GM23338 (cell line): ENCODE data around the gene KRT6A. TPM values are rescaled to one million over a fixed set of nuclear protein-coding genes. Genes with fewer than 3 reads are reported as not detected.

ENCODE experiments used
- ATAC-seq: fragments of 200-7000 bp; cut with Tn5 transposase; 3 replicates; pipeline ENCODE4 v1.9.1; 2020
- DNase-seq: peaks from one replicate; pipeline ENCODE4 v3.0.0-alpha.2; 2015; ENCODE audit warnings: low spot score
- H2AFZ ChIP-seq: fragments of 200-600 bp; sonication (generic); 2 replicates; pipeline ENCODE4 v1.8.0; 2016; ENCODE audit warnings: antibody characterized with exemption, mild to moderate bottlenecking, moderate library complexity
- H3F3A ChIP-seq: fragments of 200-600 bp; sonication (generic); replicated peaks from 2 replicates; pipeline ENCODE4 v1.8.0; 2017; ENCODE audit warnings: antibody characterized with exemption, mixed run types, low read depth
- H3K27ac ChIP-seq: fragments of 200-600 bp; sonication (generic); 2 replicates; pipeline ENCODE4 v1.6.1; 2016; ENCODE audit warnings: low read depth
- H3K27me3 ChIP-seq: fragments of 200-600 bp; sonication (generic); 2 replicates; pipeline ENCODE4 v1.8.0; 2016; ENCODE audit warnings: mild to moderate bottlenecking, mixed run types, moderate library complexity; ENCODE audit not compliant: insufficient read depth
- H3K36me3 ChIP-seq: fragments of 200-600 bp; sonication (generic); 2 replicates; pipeline ENCODE4 v1.8.0; 2016; ENCODE audit warnings: mild to moderate bottlenecking; ENCODE audit not compliant: insufficient read depth
- H3K4me1 ChIP-seq: fragments of 200-600 bp; sonication (generic); 2 replicates; pipeline ENCODE4 v1.8.0; 2016; ENCODE audit warnings: mild to moderate bottlenecking, moderate library complexity; ENCODE audit not compliant: insufficient read depth
- H3K4me2 ChIP-seq: fragments of 200-600 bp; sonication (generic); 2 replicates; pipeline ENCODE4 v1.7.1; 2017; ENCODE audit warnings: mixed run types
- H3K4me3 ChIP-seq: fragments of 200-600 bp; sonication (generic); 2 replicates; pipeline ENCODE4 v1.6.1; 2016; ENCODE audit warnings: mixed run types
- H3K79me2 ChIP-seq: fragments of 200-600 bp; sonication (generic); replicated peaks from 2 replicates; pipeline ENCODE4 v1.8.0; 2017; ENCODE audit warnings: mild to moderate bottlenecking; ENCODE audit not compliant: insufficient read depth
- H3K9me2 ChIP-seq: fragments of 200-600 bp; sonication (generic); 2 replicates; pipeline ENCODE4 v1.8.0; 2017; ENCODE audit not compliant: insufficient read depth
- H4K20me1 ChIP-seq: fragments of 200-600 bp; sonication (generic); replicated peaks from 2 replicates; pipeline ENCODE4 v1.8.0; 2017; ENCODE audit warnings: mild to moderate bottlenecking; ENCODE audit not compliant: insufficient read depth
- H3K27ac Mint-ChIP-seq: 2 replicates; pipeline ENCODE4 v1.8.0; 2020; ENCODE audit warnings: inconsistent platforms, mild to moderate bottlenecking, moderate library complexity, mixed read lengths
- H3K27me3 Mint-ChIP-seq: 3 replicates; pipeline ENCODE4 v1.8.0; 2022; ENCODE audit warnings: low read depth, mild to moderate bottlenecking, moderate library complexity, mixed read lengths, inconsistent platforms; ENCODE audit not compliant: insufficient read depth, poor library complexity
- H3K36me3 Mint-ChIP-seq: 3 replicates; pipeline ENCODE4 v1.8.0; 2021; ENCODE audit warnings: low read depth, mild to moderate bottlenecking, inconsistent platforms, moderate library complexity, mixed read lengths
- H3K4me1 Mint-ChIP-seq: 3 replicates; pipeline ENCODE4 v1.8.0; 2020; ENCODE audit warnings: mild to moderate bottlenecking, inconsistent platforms, mixed read lengths
- H3K4me3 Mint-ChIP-seq: 3 replicates; pipeline ENCODE4 v1.8.0; 2021; ENCODE audit warnings: moderate library complexity, mild to moderate bottlenecking, inconsistent platforms, mixed read lengths
- H3K9me3 Mint-ChIP-seq: 3 replicates; pipeline ENCODE4 v1.8.0; 2020; ENCODE audit warnings: moderate library complexity, mild to moderate bottlenecking, inconsistent platforms, mixed read lengths
- EZH2phosphoT487 ChIP-seq: fragments of 200-600 bp; sonication (generic); IDR thresholded peaks from one replicate; pipeline ENCODE4 v1.8.1; 2018; ENCODE audit warnings: antibody characterized with exemption; ENCODE audit not compliant: unreplicated experiment
- JUNB ChIP-seq: IDR thresholded peaks from one replicate; pipeline ENCODE4 v1.6.1; 2016; ENCODE audit warnings: antibody characterized with exemption; ENCODE audit not compliant: unreplicated experiment
- NANOG ChIP-seq: IDR thresholded peaks from 2 replicates; pipeline ENCODE4 v1.6.1; 2016; ENCODE audit warnings: antibody characterized with exemption, borderline replicate concordance
- POLR2AphosphoS5 ChIP-seq: IDR thresholded peaks from 2 replicates; pipeline ENCODE4 v1.6.1; 2016; ENCODE audit warnings: antibody characterized with exemption, low read depth
- STAT1 ChIP-seq: IDR thresholded peaks from one replicate; pipeline ENCODE4 v1.6.1; 2016; ENCODE audit warnings: antibody characterized with exemption; ENCODE audit not compliant: unreplicated experiment
- ZNF114 ChIP-seq: fragments of 250-450 bp; sonication (Bioruptor Pico); IDR thresholded peaks from 2 replicates; pipeline ENCODE4 v1.5.0; 2020; ENCODE audit warnings: mild to moderate bottlenecking, moderate library complexity
- ZNF331 ChIP-seq: fragments of 250-450 bp; sonication (Bioruptor Pico); IDR thresholded peaks from 2 replicates; pipeline ENCODE4 v1.5.0; 2020; ENCODE audit warnings: low read depth, mild to moderate bottlenecking, moderate library complexity
- polyA plus RNA-seq: library from polyadenylated mRNA; unstranded; fragments of >200 nt; fragmentation: Nextera tagmentation; extraction: Ambion mirVana; gene quantifications from 2 replicates; pipeline ENCODE4 v1.2.1, GENCODE V29; 2016
- total RNA-seq: library from RNA; depleted of rRNA; stranded (reverse); fragments of >200 nt; shearing (Covaris generic); gene quantifications from 2 replicates; pipeline ENCODE4 v1.2.3, GENCODE V29; 2014
- TF ChIP-seq, protein P1 (sequence below): IDR thresholded peaks from one replicate; pipeline ENCODE4 v1.6.1; 2018; ENCODE audit warnings: antibody characterized with exemption; ENCODE audit not compliant: unreplicated experiment
- TF ChIP-seq, protein P2 (sequence below), 2 experiments: fragments of 200-600 bp in 1 of 2; sonication (generic) in 1 of 2; conservative IDR thresholded peaks; 2 replicates each; pipeline versions ENCODE4 v1.5.1 to v1.6.1; 2016 to 2017; ENCODE audit warnings: antibody characterized with exemption in 2 of 2, low read depth in 2 of 2, mild to moderate bottlenecking in 2 of 2, moderate library complexity in 1 of 2

The KRT6A gene
- total and polyA plus RNA-seq, 2 experiments from 2014 or later: not detected

DNA sequence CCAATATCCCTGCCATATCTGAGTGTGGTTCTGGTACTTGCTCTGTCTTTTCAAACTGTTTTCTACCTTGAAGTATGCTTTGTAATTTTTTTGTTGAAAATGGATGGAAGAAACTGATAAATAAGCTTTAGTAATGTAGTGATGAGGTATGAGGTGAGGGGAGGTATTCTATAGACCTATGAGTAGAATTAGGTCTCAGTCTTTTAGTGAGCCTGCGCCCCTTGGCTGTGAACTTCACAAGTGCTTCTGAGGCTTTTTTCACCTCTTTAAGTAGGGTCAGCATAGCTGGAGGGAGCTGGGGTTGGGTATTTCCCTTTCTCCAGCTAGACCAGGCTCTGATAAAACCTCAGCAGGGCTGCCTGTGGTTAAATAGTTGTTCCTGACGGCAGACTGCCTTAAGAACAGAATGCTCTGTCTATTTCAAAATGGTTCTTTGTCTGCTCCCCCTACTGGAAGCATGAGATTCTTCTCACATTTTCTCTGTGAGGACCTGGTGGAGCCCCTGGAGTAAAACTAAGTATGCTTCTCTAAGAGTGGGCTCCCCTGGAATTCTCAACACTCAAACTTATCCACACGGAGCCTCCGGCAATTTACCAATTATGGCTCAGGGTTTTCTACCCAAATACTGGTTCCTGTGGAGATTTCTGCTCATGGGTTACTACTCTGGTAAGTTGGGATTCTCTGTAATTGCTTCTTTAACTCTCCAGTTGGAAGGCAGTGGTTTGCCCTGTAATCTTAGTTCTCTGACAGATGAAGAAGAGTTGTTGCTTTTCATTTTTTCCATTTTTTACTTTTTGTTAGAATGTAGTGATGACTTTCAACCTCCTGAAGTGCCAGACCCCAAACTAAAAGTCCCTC, 14.0 kb upstream of the KRT6A start:
- no peak overlapping the region for H3K27ac Mint-ChIP-seq
- no peak overlapping the region for H3K27ac ChIP-seq
- peaks cover 13% of the 10 kb centered on the region for H3K9me3 Mint-ChIP-seq

DNA sequence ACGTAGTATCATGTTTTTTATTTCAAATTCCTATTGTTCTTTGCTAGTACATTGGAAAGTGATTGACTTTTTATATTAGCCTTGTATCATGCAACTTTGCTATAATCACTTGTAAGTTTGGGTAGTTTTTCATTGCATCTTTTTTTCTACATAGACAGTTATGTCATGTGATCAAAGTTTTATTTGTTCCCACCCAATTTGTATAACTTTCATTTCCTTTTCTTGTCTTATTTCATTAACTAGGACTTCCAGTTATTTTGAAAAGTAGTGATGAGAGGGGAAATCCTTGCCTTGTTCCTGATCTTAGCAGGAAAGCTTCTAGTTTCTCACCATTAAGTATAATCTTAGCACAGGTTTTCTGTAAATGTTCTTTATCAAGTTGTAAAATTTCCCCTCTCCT, 9.8 kb upstream of the KRT6A start:
- Histone ChIP-seq H3K27ac (no peak overlapping the region), H3K9me2 (peaks cover 4% of the 10 kb centered on the region; the same call in 1 of the 2 replicates), H3K36me3 (no peaks in the 10 kb centered on the region), H3K4me3 (no peak overlapping the region), H3K4me1 (no peaks in the 10 kb centered on the region), H3K4me2 (no peak overlapping the region), H2AFZ (no peak overlapping the region), H4K20me1 (no peaks in the 10 kb centered on the region), H3K79me2 (no peaks in the 10 kb centered on the region), H3F3A (no peaks in the 10 kb centered on the region), H3K27me3 (no peaks in the 10 kb centered on the region)
- ATAC-seq (no peak), DNase-seq (no peak)
- no peaks in the 10 kb centered on the region for H3K4me1 Mint-ChIP-seq
- H3K27ac Mint-ChIP-seq: no peak overlapping the region
- H3K27me3 Mint-ChIP-seq: peaks cover 5% of the 10 kb centered on the region
- H3K36me3 Mint-ChIP-seq: no peaks in the 10 kb centered on the region
- no peak overlapping the region for H3K4me3 Mint-ChIP-seq
- no peaks in the 10 kb centered on the region for H3K9me3 Mint-ChIP-seq
- TF ChIP-seq STAT1 (no peak), NANOG (no peak), JUNB (no peak), POLR2AphosphoS5 (no peak), ZNF114 (no peak)

More for the DNA sequence above, 14.0 kb upstream of the KRT6A start:
- Mint-ChIP-seq H3K27me3 (no peaks in the 10 kb centered on the region), H3K4me1 (no peaks in the 10 kb centered on the region), H3K4me3 (no peak overlapping the region), H3K36me3 (0 out of 3 replicates have a peak, but pooled peaks cover 7% of the 10 kb centered on the region)
- Histone ChIP-seq H3K9me2 (peaks cover 4% of the 10 kb centered on the region; the same call in 1 of the 2 replicates), H2AFZ (peak overlapping the region; percentile 75; the same call in 1 of the 2 replicates), H3F3A (no peaks in the 10 kb centered on the region), H4K20me1 (no peaks in the 10 kb centered on the region), H3K4me1 (no peaks in the 10 kb centered on the region), H3K27me3 (no peaks in the 10 kb centered on the region), H3K79me2 (no peaks in the 10 kb centered on the region), H3K36me3 (no peaks in the 10 kb centered on the region), H3K4me2 (no peak overlapping the region), H3K4me3 (no peak overlapping the region)
- DNase-seq: peak; percentile 80
- ATAC-seq: peak; percentile 98
- no peak for TF ChIP-seq JUNB
- TF ChIP-seq ZNF331: no peak
- TF ChIP-seq NANOG: no peak
- TF ChIP-seq, protein P1, sequence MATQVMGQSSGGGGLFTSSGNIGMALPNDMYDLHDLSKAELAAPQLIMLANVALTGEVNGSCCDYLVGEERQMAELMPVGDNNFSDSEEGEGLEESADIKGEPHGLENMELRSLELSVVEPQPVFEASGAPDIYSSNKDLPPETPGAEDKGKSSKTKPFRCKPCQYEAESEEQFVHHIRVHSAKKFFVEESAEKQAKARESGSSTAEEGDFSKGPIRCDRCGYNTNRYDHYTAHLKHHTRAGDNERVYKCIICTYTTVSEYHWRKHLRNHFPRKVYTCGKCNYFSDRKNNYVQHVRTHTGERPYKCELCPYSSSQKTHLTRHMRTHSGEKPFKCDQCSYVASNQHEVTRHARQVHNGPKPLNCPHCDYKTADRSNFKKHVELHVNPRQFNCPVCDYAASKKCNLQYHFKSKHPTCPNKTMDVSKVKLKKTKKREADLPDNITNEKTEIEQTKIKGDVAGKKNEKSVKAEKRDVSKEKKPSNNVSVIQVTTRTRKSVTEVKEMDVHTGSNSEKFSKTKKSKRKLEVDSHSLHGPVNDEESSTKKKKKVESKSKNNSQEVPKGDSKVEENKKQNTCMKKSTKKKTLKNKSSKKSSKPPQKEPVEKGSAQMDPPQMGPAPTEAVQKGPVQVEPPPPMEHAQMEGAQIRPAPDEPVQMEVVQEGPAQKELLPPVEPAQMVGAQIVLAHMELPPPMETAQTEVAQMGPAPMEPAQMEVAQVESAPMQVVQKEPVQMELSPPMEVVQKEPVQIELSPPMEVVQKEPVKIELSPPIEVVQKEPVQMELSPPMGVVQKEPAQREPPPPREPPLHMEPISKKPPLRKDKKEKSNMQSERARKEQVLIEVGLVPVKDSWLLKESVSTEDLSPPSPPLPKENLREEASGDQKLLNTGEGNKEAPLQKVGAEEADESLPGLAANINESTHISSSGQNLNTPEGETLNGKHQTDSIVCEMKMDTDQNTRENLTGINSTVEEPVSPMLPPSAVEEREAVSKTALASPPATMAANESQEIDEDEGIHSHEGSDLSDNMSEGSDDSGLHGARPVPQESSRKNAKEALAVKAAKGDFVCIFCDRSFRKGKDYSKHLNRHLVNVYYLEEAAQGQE: no peak
- no peak for TF ChIP-seq EZH2phosphoT487
- TF ChIP-seq POLR2AphosphoS5: no peak
- TF ChIP-seq, protein P2, sequence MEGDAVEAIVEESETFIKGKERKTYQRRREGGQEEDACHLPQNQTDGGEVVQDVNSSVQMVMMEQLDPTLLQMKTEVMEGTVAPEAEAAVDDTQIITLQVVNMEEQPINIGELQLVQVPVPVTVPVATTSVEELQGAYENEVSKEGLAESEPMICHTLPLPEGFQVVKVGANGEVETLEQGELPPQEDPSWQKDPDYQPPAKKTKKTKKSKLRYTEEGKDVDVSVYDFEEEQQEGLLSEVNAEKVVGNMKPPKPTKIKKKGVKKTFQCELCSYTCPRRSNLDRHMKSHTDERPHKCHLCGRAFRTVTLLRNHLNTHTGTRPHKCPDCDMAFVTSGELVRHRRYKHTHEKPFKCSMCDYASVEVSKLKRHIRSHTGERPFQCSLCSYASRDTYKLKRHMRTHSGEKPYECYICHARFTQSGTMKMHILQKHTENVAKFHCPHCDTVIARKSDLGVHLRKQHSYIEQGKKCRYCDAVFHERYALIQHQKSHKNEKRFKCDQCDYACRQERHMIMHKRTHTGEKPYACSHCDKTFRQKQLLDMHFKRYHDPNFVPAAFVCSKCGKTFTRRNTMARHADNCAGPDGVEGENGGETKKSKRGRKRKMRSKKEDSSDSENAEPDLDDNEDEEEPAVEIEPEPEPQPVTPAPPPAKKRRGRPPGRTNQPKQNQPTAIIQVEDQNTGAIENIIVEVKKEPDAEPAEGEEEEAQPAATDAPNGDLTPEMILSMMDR (conservative IDR thresholded peaks at IDR 0.05; ENCODE audit: low read depth in 2 of 2): peak; percentile 56 to 62
